ENCODE results near the gene LAMP1. TPM values are rescaled to one million over a fixed set of nuclear protein-coding genes. Genes with fewer than 3 reads are reported as not detected.

LAMP1 gene
- polyA plus RNA-seq, 1 of the 3 experiments (the other 2 are of a cell fraction) = 261 TPM

DNA sequence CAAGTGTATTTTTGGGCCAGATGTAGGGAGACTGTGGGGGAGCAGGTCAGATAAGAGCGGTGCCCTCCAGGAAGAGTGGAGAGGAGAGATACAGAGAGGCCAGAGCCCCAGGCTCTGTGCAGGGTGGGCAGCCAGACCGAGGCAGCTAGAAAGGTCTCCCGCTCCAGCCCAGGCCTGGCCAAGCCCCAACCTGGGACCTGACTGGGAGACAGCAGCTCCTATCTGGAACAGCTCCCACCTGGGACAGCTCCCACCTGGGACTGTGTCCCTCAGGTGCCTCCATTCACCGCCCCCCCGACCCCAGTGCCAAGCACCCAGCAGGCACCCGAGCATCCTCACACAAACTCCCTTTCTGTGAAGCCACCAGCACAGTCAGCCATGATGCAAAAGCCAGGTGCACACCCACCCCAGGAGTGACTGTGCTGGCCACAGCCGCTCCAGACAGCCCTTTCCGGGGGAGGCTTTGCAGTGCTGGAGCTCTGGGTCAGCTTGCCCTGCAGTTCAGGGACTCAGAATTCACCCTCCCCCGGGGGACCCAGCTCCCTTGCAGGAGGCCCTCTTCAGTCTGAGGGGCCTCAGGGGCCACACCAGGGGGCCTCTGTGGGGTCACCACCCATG is 69.0 kb downstream of the LAMP1 start:
- H2AFZ ChIP-seq (ENCODE audit: low read depth) = no peak overlapping the region
- 92% methylated on average over 6 of the region's 9 CpGs for WGBS (ENCODE audit: low lambda C conversion rate)
- no peak for DNase-seq
- H3K27me3 ChIP-seq (ENCODE audit: insufficient read depth) = no peaks in the 10 kb centered on the region
- H3K9me3 ChIP-seq = no peaks in the 10 kb centered on the region
- no peaks in the 10 kb centered on the region for H3K36me3 ChIP-seq (replicated peaks in 1 of 2; ENCODE audit: control insufficient read depth in 1 of 2, insufficient read depth in 2 of 2, low read length in 1 of 2)
- peaks cover 3% of the 10 kb centered on the region for H3F3A ChIP-seq (replicated peaks; ENCODE audit: insufficient read depth)
- no peak overlapping the region for H3K9ac ChIP-seq
- no peak overlapping the region for H3K27ac ChIP-seq (ENCODE audit: low read depth in 2 of 2, low read length in 1 of 2)
- TF ChIP-seq PBX3 (IDR thresholded peaks at IDR 0.05) = no peak
- TF ChIP-seq MXI1 (IDR thresholded peaks at IDR 0.05; ENCODE audit: low read depth, low read length) = no peak
- TF ChIP-seq POLR2AphosphoS5 (IDR thresholded peaks at IDR 0.05; ENCODE audit: low read depth, low read length) = no peak
- no peak for TF ChIP-seq MAX (IDR thresholded peaks at IDR 0.05; ENCODE audit: low read depth)
- H3K4me2 ChIP-seq = no peak overlapping the region
- no peaks in the 10 kb centered on the region for H3K9me2 ChIP-seq
- no peak overlapping the region for H3K4me3 ChIP-seq (ENCODE audit: low read depth in 2 of 2, low read length in 1 of 2)
- POLR2A ChIA-PET = no interaction called here
- peaks cover 5% of the 10 kb centered on the region; the same call in 1 of the 2 replicates for H3K79me2 ChIP-seq (ENCODE audit: insufficient read depth)
- H3K4me1 ChIP-seq (ENCODE audit: control insufficient read depth in 1 of 2, insufficient read depth in 2 of 2, low read depth in 1 of 2, low read length in 1 of 2) = peaks cover 0 to 12% of the 10 kb centered on the region in 2 experiments; a peak in 1 of 4 replicates
- no peaks in the 10 kb centered on the region for H4K20me1 ChIP-seq (ENCODE audit: insufficient read depth)
- CTCF ChIA-PET = interaction anchor here (1.2 kb wide), 1 partner anchor 28 kb away, joined by 4 read pairs; no protein-coding TSS in a partner anchor

DNA sequence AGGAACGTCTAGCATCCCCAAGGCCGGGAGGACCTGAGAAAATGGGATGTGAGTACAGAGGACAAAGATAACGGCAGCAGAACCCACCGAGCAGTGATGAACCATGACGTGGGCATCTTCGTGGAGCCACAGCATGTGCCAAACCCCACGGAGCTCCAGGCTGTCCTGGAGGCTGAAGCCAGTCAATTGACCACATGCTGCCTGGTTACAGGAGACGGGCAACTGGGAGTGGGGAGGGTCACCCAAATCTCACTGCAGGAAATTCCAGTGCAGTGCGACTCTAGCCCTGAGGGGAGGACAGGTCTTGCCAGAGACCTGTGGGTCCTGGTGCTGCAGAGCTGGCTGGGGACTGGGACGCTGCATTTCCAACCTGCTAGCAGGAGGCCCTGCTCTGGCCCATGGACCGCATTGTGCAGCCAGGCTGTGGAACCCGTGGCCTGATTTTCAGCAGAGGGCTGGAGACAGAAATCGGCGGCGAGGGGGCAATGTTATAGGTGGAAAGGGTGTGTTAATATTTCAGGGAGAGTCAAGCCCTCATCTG is 70.1 kb downstream of the LAMP1 start:
- TF ChIP-seq RCOR1 (IDR thresholded peaks at IDR 0.05; ENCODE audit: low read length) = no peak
- TF ChIP-seq RAD21 (IDR thresholded peaks at IDR 0.05; ENCODE audit: low read length) = no peak
- TF ChIP-seq FOSL2 (IDR thresholded peaks at IDR 0.05; ENCODE audit: borderline replicate concordance, low read depth) = no peak
- no peak for TF ChIP-seq ELF1 (IDR thresholded peaks at IDR 0.05)
- TF ChIP-seq JUND (IDR thresholded peaks at IDR 0.05) = no peak
- TF ChIP-seq PBX3 (IDR thresholded peaks at IDR 0.05) = no peak
- no peak for TF ChIP-seq TEAD4 (IDR thresholded peaks at IDR 0.05; ENCODE audit: borderline replicate concordance, insufficient read depth)
- no peak for TF ChIP-seq ZBTB33 (IDR thresholded peaks at IDR 0.05; ENCODE audit: borderline replicate concordance, low read depth)
- TF ChIP-seq IRF3 (IDR thresholded peaks at IDR 0.05; ENCODE audit: low read depth, low read length) = no peak
- no peak for TF ChIP-seq TCF12 (IDR thresholded peaks at IDR 0.05)
- TF ChIP-seq RXRA (IDR thresholded peaks at IDR 0.05; ENCODE audit: borderline replicate concordance, low read depth) = no peak
- TF ChIP-seq FOXJ3 (CRISPR knock-in tag; IDR thresholded peaks at IDR 0.05) = no peak
- TF ChIP-seq, protein P1, sequence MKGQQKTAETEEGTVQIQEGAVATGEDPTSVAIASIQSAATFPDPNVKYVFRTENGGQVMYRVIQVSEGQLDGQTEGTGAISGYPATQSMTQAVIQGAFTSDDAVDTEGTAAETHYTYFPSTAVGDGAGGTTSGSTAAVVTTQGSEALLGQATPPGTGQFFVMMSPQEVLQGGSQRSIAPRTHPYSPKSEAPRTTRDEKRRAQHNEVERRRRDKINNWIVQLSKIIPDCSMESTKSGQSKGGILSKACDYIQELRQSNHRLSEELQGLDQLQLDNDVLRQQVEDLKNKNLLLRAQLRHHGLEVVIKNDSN (IDR thresholded peaks at IDR 0.05; ENCODE audit: borderline replicate concordance, low read depth) = no peak
- Histone ChIP-seq H3K9ac (no peak overlapping the region), H4K20me1 (ENCODE audit: insufficient read depth) (no peaks in the 10 kb centered on the region), H3K9me3 (no peaks in the 10 kb centered on the region), H3K4me3 (ENCODE audit: low read depth in 2 of 2, low read length in 1 of 2) (no peak overlapping the region), H3K36me3 (replicated peaks in 1 of 2; ENCODE audit: control insufficient read depth in 1 of 2, insufficient read depth in 2 of 2, low read length in 1 of 2) (no peaks in the 10 kb centered on the region), H3K27ac (ENCODE audit: low read depth in 2 of 2, low read length in 1 of 2) (no peak overlapping the region), H3K4me1 (ENCODE audit: control insufficient read depth in 1 of 2, insufficient read depth in 2 of 2, low read depth in 1 of 2, low read length in 1 of 2) (peaks cover 0 to 12% of the 10 kb centered on the region in 2 experiments; a peak in 1 of 4 replicates), H3K9me2 (no peaks in the 10 kb centered on the region), H2AFZ (ENCODE audit: low read depth) (no peak overlapping the region), H3F3A (replicated peaks; ENCODE audit: insufficient read depth) (peaks cover 1% of the 10 kb centered on the region), H3K4me2 (no peak overlapping the region), H3K27me3 (ENCODE audit: insufficient read depth) (no peaks in the 10 kb centered on the region), H3K79me2 (ENCODE audit: insufficient read depth) (peaks cover 5% of the 10 kb centered on the region; the same call in 1 of the 2 replicates)
- no peak for DNase-seq
- 93% methylated on average over 13 of the region's 15 CpGs for WGBS (ENCODE audit: low lambda C conversion rate)
- POLR2A ChIA-PET = no interaction called here
- CTCF ChIA-PET = interaction anchor here (0.7 kb wide), 1 partner anchor 337 kb away, joined by 3 read pairs; no protein-coding TSS in a partner anchor
